Stomach (tissue), 4 donors: ENCODE measurements around the gene HOXD10.

Source experiments
- EP300 ChIP-seq: sonication (generic); formaldehyde crosslinking; IDR thresholded peaks from one replicate; pipeline ENCODE4 v1.6.1; 2017; ENCODE audit warnings: antibody characterized with exemption
- POLR2A ChIP-seq, 4 donors: fragments of 450-650 bp; IDR thresholded peaks; one replicate each; pipeline ENCODE4 v1.6.1; 2016; ENCODE audit warnings: antibody characterized with exemption in 4 of 4, control low read depth in 2 of 4, mild to moderate bottlenecking in 1 of 4, moderate library complexity in 1 of 4
- TF ChIP-seq, protein P1 (sequence below), 7 experiments: fragments of 450-650 bp in 4 of 7; fragments of 200-600 bp in 3 of 7; sonication (generic) in 3 of 7; IDR thresholded peaks; one replicate each; pipeline ENCODE4 v1.5.1; 2016 to 2019; ENCODE audit warnings: antibody characterized with exemption in 7 of 7, control low read depth in 2 of 7, mild to moderate bottlenecking in 1 of 7

GRCh38 chr2:176078541-176079284, 37.9 kb upstream of the HOXD10 start:
- no peak for TF ChIP-seq POLR2A (IDR thresholded peaks at IDR 0.05)
- TF ChIP-seq, protein P1, sequence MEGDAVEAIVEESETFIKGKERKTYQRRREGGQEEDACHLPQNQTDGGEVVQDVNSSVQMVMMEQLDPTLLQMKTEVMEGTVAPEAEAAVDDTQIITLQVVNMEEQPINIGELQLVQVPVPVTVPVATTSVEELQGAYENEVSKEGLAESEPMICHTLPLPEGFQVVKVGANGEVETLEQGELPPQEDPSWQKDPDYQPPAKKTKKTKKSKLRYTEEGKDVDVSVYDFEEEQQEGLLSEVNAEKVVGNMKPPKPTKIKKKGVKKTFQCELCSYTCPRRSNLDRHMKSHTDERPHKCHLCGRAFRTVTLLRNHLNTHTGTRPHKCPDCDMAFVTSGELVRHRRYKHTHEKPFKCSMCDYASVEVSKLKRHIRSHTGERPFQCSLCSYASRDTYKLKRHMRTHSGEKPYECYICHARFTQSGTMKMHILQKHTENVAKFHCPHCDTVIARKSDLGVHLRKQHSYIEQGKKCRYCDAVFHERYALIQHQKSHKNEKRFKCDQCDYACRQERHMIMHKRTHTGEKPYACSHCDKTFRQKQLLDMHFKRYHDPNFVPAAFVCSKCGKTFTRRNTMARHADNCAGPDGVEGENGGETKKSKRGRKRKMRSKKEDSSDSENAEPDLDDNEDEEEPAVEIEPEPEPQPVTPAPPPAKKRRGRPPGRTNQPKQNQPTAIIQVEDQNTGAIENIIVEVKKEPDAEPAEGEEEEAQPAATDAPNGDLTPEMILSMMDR (IDR thresholded peaks at IDR 0.05) = no peak
- no peak for TF ChIP-seq EP300
